ENCODE results near the gene DYRK4. TPM values are rescaled to one million over a fixed set of nuclear protein-coding genes. Genes with fewer than 3 reads are reported as not detected.

Gene DYRK4
- total and polyA plus RNA-seq, 2 of the 13 experiments (the other 11 are each of a cell fraction or from before 2014, with no cell fraction given), result 29.4 to 40.2 TPM

DNA sequence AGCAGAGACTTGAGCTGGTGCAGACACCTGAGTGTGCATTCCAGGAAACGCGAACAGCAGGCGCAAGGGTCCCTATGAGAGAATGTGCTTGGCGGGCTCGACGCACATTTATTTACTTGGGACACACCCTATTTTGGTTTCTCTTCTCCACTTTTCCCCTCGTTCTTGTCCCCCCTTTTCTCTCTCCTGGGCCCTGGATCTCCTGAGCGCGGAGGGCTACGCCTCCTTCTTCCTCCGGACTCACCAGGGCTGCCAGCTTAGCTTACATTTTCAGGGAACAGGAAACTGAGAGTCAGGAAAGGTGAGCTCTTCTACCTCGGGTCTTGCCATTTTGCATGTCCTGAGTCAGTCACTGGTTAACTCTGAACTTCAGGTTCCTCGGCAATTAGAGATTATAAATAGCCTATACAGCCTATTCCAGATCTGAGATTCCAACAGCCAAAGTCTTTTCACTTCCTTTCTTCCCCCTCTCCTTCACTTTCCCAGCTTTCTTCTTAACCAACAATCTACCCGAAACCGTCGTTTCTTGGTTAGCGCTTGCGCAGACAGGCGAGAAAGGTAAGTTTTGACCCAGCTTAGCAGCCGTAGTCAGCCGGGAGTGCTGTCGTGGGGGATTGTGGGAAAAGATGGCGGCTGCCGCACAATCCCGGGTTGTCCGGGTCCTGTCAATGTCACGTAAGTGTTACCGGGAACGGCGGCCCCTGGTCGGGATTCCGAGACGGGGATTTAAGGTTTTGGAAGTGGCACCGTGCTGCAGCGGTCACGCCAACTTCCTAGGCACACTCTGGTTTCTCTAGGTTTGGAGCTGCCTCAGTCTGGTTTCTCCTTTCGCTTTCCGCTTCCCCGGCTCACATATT is 86.7 kb downstream of the DYRK4 start, which contains the start of the genes AKAP3 and NDUFA9 (continued):
- TF ChIP-seq CEBPB (IDR thresholded peaks at IDR 0.05; ENCODE audit: borderline replicate concordance, low read depth, low read length) (no peak), ZSCAN31 (CRISPR knock-in tag; IDR thresholded peaks at IDR 0.05; ENCODE audit: low read depth) (no peak), TP53 (CRISPR knock-in tag; conservative IDR thresholded peaks at IDR 0.05) (no peak), KLF16 (CRISPR knock-in tag; IDR thresholded peaks at IDR 0.05) (peak in 1 of 2 experiments; percentile 69; a peak in 1 of 4 replicates), THAP11 (CRISPR knock-in tag; IDR thresholded peaks at IDR 0.05) (peak; percentile 92), JUN (CRISPR knock-in tag; IDR thresholded peaks at IDR 0.05) (no peak), POLR2A (IDR thresholded peaks at IDR 0.05; ENCODE audit: insufficient read depth in 1 of 2, low read depth in 2 of 2, low read length in 2 of 2) (peak; percentile 67 to 89), ZNF333 (CRISPR knock-in tag; IDR thresholded peaks at IDR 0.05; ENCODE audit: borderline replicate concordance) (no peak), MATR3 (CRISPR knock-in tag; IDR thresholded peaks at IDR 0.05) (no peak), NFATC3 (CRISPR knock-in tag; IDR thresholded peaks at IDR 0.05) (no peak), ZFY (CRISPR knock-in tag; IDR thresholded peaks at IDR 0.05) (0 out of 2 replicates have a peak, but pooled peaks have one; percentile 17), ZNF75D (CRISPR knock-in tag; IDR thresholded peaks at IDR 0.05; ENCODE audit: borderline replicate concordance) (no peak), ZNF350 (CRISPR knock-in tag; IDR thresholded peaks at IDR 0.05; ENCODE audit: borderline replicate concordance, low read depth) (peak; percentile 76; the same call in 1 of the 2 replicates), FOXA3 (CRISPR knock-in tag; IDR thresholded peaks at IDR 0.05) (0 out of 2 replicates have a peak, but pooled peaks have one; percentile 5), HOXA3 (CRISPR knock-in tag; IDR thresholded peaks at IDR 0.05) (peak; percentile 71; the same call in 1 of the 2 replicates), ZNF781 (CRISPR knock-in tag; IDR thresholded peaks at IDR 0.05; ENCODE audit: borderline replicate concordance, not compliant biosample characterization) (peak; percentile 72), NR2F1 (CRISPR knock-in tag; IDR thresholded peaks at IDR 0.05) (no peak)
- TF ChIP-seq, protein P1, sequence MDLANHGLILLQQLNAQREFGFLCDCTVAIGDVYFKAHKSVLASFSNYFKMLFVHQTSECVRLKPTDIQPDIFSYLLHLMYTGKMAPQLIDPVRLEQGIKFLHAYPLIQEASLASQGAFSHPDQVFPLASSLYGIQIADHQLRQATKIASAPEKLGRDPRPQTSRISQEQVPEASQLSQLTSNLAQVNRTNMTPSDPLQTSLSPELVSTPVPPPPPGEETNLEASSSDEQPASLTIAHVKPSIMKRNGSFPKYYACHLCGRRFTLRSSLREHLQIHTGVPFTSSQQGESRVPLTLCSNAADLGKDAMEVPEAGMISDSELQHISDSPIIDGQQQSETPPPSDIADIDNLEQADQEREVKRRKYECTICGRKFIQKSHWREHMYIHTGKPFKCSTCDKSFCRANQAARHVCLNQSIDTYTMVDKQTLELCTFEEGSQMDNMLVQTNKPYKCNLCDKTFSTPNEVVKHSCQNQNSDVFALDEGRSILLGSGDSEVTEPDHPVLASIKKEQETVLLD (CRISPR knock-in tag; IDR thresholded peaks at IDR 0.05; ENCODE audit: low read depth), result 0 out of 2 replicates have a peak, but pooled peaks have one; percentile 47
- TF ChIP-seq, protein P2, sequence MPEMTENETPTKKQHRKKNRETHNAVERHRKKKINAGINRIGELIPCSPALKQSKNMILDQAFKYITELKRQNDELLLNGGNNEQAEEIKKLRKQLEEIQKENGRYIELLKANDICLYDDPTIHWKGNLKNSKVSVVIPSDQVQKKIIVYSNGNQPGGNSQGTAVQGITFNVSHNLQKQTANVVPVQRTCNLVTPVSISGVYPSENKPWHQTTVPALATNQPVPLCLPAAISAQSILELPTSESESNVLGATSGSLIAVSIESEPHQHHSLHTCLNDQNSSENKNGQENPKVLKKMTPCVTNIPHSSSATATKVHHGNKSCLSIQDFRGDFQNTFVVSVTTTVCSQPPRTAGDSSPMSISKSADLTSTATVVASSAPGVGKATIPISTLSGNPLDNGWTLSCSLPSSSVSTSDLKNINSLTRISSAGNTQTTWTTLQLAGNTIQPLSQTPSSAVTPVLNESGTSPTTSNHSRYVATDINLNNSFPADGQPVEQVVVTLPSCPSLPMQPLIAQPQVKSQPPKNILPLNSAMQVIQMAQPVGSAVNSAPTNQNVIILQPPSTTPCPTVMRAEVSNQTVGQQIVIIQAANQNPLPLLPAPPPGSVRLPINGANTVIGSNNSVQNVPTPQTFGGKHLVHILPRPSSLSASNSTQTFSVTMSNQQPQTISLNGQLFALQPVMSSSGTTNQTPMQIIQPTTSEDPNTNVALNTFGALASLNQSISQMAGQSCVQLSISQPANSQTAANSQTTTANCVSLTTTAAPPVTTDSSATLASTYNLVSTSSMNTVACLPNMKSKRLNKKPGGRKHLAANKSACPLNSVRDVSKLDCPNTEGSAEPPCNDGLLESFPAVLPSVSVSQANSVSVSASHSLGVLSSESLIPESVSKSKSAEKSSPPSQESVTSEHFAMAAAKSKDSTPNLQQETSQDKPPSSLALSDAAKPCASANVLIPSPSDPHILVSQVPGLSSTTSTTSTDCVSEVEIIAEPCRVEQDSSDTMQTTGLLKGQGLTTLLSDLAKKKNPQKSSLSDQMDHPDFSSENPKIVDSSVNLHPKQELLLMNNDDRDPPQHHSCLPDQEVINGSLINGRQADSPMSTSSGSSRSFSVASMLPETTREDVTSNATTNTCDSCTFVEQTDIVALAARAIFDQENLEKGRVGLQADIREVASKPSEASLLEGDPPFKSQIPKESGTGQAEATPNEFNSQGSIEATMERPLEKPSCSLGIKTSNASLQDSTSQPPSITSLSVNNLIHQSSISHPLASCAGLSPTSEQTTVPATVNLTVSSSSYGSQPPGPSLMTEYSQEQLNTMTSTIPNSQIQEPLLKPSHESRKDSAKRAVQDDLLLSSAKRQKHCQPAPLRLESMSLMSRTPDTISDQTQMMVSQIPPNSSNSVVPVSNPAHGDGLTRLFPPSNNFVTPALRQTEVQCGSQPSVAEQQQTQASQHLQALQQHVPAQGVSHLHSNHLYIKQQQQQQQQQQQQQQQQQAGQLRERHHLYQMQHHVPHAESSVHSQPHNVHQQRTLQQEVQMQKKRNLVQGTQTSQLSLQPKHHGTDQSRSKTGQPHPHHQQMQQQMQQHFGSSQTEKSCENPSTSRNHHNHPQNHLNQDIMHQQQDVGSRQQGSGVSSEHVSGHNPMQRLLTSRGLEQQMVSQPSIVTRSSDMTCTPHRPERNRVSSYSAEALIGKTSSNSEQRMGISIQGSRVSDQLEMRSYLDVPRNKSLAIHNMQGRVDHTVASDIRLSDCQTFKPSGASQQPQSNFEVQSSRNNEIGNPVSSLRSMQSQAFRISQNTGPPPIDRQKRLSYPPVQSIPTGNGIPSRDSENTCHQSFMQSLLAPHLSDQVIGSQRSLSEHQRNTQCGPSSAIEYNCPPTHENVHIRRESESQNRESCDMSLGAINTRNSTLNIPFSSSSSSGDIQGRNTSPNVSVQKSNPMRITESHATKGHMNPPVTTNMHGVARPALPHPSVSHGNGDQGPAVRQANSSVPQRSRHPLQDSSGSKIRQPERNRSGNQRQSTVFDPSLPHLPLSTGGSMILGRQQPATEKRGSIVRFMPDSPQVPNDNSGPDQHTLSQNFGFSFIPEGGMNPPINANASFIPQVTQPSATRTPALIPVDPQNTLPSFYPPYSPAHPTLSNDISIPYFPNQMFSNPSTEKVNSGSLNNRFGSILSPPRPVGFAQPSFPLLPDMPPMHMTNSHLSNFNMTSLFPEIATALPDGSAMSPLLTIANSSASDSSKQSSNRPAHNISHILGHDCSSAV (CRISPR knock-in tag; IDR thresholded peaks at IDR 0.05; ENCODE audit: borderline replicate concordance), result no peak
